Urinary bladder (tissue), 4 donors: ENCODE measurements around the gene URM1. TPM values are rescaled to one million over a fixed set of nuclear protein-coding genes. Genes with fewer than 3 reads are reported as not detected.
A peak's percentile ranks its signal among the peaks of the same experiment; 100 is the strongest.

ENCODE experiments used
- DNase-seq: peaks from one replicate; pipeline ENCODE4 v3.0.0-alpha.2; 2015; ENCODE audit errors: extremely low spot score
- H3K27ac ChIP-seq: one replicate; pipeline ENCODE4 v1.5.1; 2013; ENCODE audit warnings: low read depth, mild to moderate bottlenecking, moderate library complexity
- H3K36me3 ChIP-seq: one replicate; pipeline ENCODE4 v1.6.1; 2013; ENCODE audit warnings: mild to moderate bottlenecking, moderate library complexity; ENCODE audit not compliant: insufficient read depth
- H3K4me1 ChIP-seq: one replicate; pipeline ENCODE4 v1.6.1; 2013; ENCODE audit warnings: mild to moderate bottlenecking, moderate library complexity; ENCODE audit not compliant: insufficient read depth
- H3K4me3 ChIP-seq: one replicate; pipeline ENCODE4 v1.5.1; 2013; ENCODE audit warnings: low read depth, low read length
- WGBS: extraction: QIAGEN DNeasy Blood & Tissue Kit; methylation state at CpG from one replicate; pipeline ENCODE4 v1.1.7; 2013; 5-methylcytosine and 5-hydroxymethylcytosine counted together
- polyA plus RNA-seq: library from polyadenylated mRNA; stranded (reverse); fragments of 200-250 nt; gene quantifications from one replicate; pipeline ENCODE4 v1.2.3, GENCODE V29; 2013
- total RNA-seq: library from RNA; depleted of rRNA; stranded (reverse); fragments of >200 nt; gene quantifications from one replicate; pipeline ENCODE4 v1.2.3, GENCODE V29; 2014
- donor health status: healthy with polysubstance abuse.
- donor health status: healthy.

The URM1 gene
- total and polyA plus RNA-seq, 2 donors = 21.1 to 71.1 TPM

DNA sequence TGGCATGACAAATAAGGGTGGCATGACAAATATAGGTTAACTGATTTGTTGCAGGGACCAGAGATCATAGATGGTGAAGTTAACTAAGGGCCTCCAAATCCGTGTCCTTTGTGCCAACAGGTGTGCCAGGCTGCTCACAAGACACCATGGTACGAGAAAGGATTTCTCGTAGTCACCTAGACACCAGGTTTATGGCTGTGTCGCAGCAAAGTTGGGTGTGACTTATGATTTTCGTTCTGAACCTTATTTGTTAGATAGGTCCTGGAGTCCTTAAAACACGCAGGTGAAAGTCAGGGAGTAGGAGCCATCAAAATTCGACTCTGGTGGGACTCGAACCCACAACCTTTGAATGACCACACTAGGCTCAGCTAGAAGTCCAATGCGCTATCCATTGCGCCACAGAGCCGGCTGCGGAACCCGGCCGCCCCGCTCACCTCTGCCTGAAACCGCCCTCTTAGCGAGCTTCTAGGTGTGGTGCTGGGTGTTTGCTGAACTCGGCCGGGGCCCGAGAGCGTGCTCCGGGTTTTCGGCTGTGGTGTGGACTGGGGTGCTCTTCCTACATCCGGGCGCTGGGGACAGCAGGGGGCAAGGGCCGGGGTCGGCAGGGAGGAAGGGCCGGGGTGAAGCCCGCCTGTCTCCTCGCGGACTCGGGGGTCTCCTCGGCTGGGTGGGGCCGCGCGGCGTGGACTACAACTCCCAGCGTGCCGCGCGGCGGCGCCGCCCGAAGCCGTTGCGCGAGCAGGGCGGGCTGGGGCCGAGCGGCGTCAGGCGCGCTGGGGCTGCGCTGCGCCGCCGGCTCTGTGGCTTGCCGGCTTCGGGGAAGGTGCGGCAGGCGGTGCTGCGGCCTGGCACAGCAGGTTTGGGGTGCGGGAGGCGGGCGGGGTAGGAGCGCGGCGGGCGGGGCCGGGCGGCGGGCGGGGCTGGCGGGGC lies 31.1 kb upstream of the URM1 start, which contains the start of gene SLC27A4:
TSS of gene SLC27A4 (plus strand) at position 767 of the 930 bp plus-strand sequence. CDS start 2,606 bp downstream, outside the sequence.
- H3K4me3 ChIP-seq = peak within 1 kb of the TSS; percentile 84
- no peaks in the 10 kb centered on the region for H3K36me3 ChIP-seq
- no peaks in the 10 kb centered on the region for H3K4me1 ChIP-seq
- peak within 1 kb of the TSS; percentile 70 for H3K27ac ChIP-seq
- no peak for DNase-seq
- WGBS = 6% methylated on average over 75 of the region's 75 CpGs

DNA sequence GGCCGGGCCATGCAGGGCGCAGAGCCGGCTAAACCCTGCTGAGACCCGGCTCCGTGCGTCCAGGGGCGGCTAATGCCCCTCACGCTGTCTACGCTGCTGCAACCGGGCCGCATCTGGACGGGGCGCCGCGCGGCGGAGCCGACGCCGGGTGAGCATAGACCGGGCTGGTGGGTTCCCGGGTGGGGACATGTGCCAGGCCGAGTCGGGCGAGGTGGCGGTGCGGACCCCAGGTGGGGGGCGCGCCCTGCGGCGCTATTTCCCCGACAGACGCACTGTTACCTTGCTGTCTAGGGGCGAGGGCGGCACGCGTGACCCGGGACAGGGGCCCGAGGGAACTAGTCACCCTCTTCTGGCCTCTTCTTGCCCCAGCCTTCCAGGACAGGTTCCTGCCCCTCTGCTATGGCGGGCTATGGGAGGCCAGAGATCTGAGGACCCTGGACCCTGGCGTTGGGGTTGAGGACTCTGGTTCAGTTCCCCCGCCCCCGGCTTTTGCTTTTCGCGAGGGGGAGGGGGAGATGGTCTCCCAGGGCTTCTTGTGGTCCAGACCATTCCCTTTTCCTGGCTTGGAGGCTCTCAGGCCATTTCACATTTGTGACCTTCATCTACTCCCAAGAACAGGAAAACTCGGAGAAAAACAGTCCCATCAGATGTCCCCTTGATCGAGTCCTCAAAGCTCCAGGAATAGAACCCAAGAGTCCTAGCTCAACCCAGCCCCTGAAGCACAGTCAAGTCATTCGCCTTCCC lies 30.3 kb upstream of the URM1 start:
- Histone ChIP-seq H3K36me3 (no peaks in the 10 kb centered on the region), H3K27ac (peak overlapping the region; percentile 70), H3K4me1 (no peaks in the 10 kb centered on the region), H3K4me3 (peak overlapping the region; percentile 84)
- no peak for DNase-seq
- under 1% methylated on average over 48 of the region's 48 CpGs for WGBS

DNA sequence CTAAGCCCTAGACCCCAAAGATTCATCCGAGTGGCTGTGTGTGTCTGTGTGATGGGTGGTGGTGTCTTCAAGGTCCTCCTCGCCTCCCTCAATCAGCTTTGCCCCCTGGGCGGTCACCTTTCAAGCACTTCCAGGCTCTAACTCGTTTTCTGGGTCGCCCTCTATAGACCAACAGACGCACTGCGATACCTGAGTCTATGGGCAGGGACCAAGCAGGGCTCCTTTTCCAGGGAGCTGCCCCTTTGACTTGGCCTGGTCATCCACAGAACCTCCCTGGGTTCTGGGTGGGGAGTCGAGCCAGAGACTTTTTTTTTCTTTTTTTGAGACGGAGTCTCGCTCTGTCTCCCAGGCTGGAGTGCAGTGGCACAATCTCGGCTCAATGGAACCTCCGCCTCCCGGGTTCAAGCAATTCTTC lies 29.7 kb upstream of the URM1 start:
- Histone ChIP-seq H3K4me3 (peak overlapping the region; percentile 84), H3K27ac (no peak overlapping the region), H3K36me3 (no peaks in the 10 kb centered on the region), H3K4me1 (no peaks in the 10 kb centered on the region)
- DNase-seq = no peak
- 33% methylated on average over 13 of the region's 13 CpGs for WGBS

DNA sequence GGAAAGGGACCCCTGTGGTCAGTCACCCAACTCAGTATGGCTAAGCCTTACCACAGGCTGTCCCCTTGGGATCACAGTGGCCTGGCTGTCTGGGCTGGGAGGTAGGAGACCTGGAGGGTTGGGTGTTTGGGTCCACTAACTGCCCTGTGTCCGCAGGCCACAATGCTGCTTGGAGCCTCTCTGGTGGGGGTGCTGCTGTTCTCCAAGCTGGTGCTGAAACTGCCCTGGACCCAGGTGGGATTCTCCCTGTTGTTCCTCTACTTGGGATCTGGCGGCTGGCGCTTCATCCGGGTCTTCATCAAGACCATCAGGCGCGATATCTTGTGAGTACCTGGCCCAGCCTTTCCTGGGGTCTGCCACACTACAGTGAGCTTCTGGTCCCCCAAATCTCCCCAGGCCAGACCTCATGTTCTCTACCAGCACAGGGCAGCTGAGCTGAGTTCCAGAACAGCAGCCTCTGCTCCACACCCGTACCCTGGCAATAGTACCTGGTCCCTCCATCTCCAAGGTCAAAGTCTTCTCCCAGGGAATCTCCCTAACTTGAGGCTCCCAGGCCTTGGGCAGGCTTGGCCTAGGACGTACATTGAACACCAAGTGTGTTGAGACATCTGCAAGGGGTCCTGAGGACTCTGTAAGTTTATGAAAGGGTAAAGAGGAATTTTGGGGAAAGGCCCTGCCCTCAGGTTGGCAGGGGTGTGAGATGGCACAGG lies 28.0 kb upstream of the URM1 start:
- 96% methylated on average over 8 of the region's 8 CpGs for WGBS

DNA sequence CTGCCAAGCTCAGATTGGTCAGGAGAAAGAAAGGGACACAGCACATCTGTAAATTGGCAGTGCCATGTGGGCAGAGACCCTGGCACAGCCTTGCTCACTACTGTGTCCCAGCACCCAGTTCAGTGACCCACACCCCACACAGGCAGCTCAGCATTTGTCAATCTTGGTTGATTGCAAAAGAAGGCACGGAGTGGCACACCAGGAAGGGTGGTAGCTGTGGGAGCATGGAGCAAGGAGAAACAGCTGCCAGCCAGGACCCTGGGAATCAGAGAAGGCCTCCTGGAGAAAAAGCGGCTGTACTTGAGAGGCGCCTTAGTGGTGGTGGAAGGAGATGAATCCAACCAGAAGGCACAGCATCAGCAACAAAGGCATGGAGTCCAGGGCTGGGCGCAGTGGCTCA lies 27.3 kb upstream of the URM1 start:
- 97% methylated on average over 4 of the region's 4 CpGs for WGBS
- peaks cover 2% of the 10 kb centered on the region for H3K36me3 ChIP-seq
- H3K4me3 ChIP-seq = no peak overlapping the region
- no peak for DNase-seq
- no peak overlapping the region for H3K27ac ChIP-seq
- no peaks in the 10 kb centered on the region for H3K4me1 ChIP-seq

More for the DNA sequence above, 28.0 kb upstream of the URM1 start:
- no peaks in the 10 kb centered on the region for H3K36me3 ChIP-seq
- H3K27ac ChIP-seq = no peak overlapping the region
- H3K4me1 ChIP-seq = no peaks in the 10 kb centered on the region
- no peak for DNase-seq
- H3K4me3 ChIP-seq = no peak overlapping the region

DNA sequence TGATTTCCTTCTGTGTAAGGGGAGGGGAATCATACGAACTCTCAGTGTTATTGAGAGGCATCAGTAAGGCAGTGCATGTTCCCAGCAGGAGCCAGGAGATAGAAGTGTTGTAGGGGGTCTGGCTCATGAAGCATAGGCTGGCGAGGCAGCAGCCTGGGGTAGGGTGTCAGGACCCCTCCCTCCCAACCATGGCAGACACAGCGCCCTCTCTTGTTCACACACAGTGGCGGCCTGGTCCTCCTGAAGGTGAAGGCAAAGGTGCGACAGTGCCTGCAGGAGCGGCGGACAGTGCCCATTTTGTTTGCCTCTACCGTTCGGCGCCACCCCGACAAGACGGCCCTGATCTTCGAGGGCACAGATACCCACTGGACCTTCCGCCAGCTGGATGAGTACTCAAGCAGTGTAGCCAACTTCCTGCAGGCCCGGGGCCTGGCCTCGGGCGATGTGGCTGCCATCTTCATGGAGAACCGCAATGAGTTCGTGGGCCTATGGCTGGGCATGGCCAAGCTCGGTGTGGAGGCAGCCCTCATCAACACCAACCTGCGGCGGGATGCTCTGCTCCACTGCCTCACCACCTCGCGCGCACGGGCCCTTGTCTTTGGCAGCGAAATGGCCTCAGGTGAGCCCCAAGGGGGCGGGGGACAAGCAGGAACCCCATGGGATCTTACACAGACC lies 26.1 kb upstream of the URM1 start:
- DNase-seq = no peak
- H3K36me3 ChIP-seq = peaks cover 2% of the 10 kb centered on the region

DNA sequence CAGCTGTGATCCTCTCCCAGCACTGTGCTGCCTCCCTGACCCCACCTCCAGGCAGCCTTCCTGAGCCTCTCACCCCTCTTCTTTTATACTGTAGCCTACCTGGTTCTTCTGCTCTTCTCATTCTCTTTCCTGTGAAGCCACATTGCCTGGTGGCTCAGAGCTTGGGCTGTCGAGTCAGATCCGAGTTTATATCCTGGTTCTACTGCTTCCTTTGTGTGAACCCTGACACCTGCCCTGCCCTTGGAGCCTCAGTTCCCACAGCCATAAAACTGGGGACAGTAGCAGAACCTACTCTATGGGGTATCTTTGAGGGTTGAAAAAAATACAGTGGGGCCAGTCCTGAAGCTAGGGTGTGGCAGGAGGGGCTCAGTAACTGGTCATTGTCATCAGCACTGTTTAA lies 22.0 kb upstream of the URM1 start:
- H3K4me1 ChIP-seq = no peaks in the 10 kb centered on the region
- no peak overlapping the region for H3K27ac ChIP-seq
- no peak overlapping the region for H3K4me3 ChIP-seq
- no peak for DNase-seq
- WGBS = 85% methylated on average over 2 of the region's 2 CpGs
- peaks cover 2% of the 10 kb centered on the region for H3K36me3 ChIP-seq

More for the DNA sequence above, 26.1 kb upstream of the URM1 start:
- Histone ChIP-seq H3K4me1 (no peaks in the 10 kb centered on the region), H3K4me3 (no peak overlapping the region), H3K27ac (no peak overlapping the region)
- WGBS = 94% methylated on average over 28 of the region's 28 CpGs

DNA sequence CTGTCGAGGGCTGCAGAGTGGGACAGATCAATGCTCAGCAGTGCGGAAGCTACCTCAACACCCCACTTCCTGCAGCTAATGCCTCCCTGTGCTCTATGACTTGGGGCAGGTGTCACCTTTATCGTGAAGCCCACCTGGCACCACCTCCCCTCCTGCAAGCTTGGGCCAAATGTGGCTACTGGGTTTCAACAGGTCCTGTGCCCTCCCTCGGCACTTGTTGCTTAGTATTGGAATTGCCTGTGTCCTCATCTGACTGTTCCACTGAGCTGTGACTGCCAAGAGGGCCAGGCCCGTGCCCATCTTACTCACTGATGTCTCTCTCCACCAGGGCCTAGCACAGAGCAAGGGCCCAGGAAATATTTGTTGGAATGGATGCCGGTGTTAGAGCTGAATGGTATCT lies 21.4 kb upstream of the URM1 start:
- no peaks in the 10 kb centered on the region for H3K4me1 ChIP-seq
- no peak overlapping the region for H3K4me3 ChIP-seq
- WGBS = 92% methylated on average over 6 of the region's 6 CpGs
- DNase-seq = no peak
- H3K36me3 ChIP-seq = peaks cover 2% of the 10 kb centered on the region
- H3K27ac ChIP-seq = no peak overlapping the region

DNA sequence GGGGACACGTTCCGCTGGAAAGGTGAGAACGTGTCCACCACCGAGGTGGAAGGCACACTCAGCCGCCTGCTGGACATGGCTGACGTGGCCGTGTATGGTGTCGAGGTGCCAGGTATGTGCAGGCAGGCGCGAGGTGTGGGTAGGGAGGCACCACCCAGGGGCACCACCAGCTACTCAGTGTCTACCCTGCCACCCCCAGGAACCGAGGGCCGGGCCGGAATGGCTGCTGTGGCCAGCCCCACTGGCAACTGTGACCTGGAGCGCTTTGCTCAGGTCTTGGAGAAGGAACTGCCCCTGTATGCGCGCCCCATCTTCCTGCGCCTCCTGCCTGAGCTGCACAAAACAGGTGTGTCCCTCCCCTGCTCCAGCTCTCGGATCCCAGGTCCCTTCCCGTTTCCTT lies 15.7 kb upstream of the URM1 start:
- peaks cover 2% of the 10 kb centered on the region for H3K36me3 ChIP-seq
- WGBS = 96% methylated on average over 19 of the region's 19 CpGs
- no peak for DNase-seq

DNA sequence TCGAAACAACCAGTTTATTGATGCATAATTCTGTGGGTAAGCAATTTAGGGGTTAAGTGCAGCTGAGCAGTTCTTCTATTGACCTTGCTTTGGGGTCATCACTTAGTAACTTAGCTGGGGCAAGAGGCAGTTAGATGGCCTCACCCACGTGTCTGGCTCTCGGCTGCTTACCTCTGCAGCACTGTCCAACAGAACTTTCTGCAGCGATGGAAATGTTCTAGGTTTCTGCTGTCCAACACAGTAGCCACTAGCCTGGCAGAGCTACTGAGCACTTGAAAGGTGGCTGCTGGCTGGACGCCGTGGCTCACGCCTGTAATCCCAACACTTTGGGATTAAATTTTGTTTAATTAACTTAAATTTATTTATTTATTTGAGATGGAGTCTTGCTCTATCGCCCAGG lies 13.1 kb upstream of the URM1 start:
- no peaks in the 10 kb centered on the region for H3K4me1 ChIP-seq
- WGBS = 76% methylated on average over 8 of the region's 8 CpGs
- no peak for DNase-seq
- H3K36me3 ChIP-seq = peaks cover 2% of the 10 kb centered on the region
- H3K27ac ChIP-seq = no peak overlapping the region
- no peak overlapping the region for H3K4me3 ChIP-seq

More for the DNA sequence above, 15.7 kb upstream of the URM1 start:
- H3K4me1 ChIP-seq = no peaks in the 10 kb centered on the region
- no peak overlapping the region for H3K27ac ChIP-seq
- H3K4me3 ChIP-seq = no peak overlapping the region

DNA sequence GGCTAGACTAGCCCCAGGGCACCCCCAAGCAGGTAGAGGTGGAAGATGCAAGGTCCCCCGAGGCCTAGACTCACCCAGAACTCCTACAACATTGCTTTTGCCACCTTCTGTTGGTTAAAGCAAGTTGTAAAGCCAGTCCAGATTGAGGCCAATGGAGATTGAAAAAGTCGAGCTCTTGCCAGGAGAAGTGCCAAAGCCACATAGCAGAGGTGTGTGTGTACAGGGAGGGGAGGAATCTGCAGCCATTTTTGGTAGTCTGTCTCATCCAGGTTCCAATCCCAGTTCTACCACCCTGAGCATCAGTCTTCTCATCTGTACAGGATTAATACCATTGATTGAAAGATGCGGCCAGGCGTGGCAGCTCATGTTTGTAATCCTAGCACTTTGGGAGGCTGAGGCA lies 12.3 kb upstream of the URM1 start:
- no peaks in the 10 kb centered on the region for H3K4me1 ChIP-seq
- H3K4me3 ChIP-seq = no peak overlapping the region
- WGBS = 86% methylated on average over 4 of the region's 4 CpGs
- DNase-seq = no peak
- H3K27ac ChIP-seq = no peak overlapping the region
- H3K36me3 ChIP-seq = peaks cover 2% of the 10 kb centered on the region

DNA sequence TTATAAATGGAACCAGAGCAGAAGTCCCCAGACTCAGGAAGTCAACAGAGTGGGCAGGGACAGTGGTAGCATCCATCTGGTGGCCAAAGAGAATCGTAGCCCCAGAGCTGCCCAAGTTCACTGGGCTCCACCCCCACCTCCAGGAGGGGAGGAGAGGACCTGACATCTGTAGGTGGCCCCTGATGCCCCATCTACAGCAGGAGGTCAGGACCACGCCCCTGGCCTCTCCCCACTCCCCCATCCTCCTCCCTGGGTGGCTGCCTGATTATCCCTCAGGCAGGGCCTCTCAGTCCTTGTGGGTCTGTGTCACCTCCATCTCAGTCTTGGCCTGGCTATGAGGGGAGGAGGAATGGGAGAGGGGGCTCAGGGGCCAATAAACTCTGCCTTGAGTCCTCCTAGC lies 10.3 kb upstream of the URM1 start:
- Histone ChIP-seq H3K36me3 (peaks cover 2% of the 10 kb centered on the region), H3K4me1 (no peaks in the 10 kb centered on the region), H3K4me3 (no peak overlapping the region), H3K27ac (no peak overlapping the region)
- 53% methylated on average over 2 of the region's 2 CpGs for WGBS
- no peak for DNase-seq
